Mucosa of stomach (tissue), 1 donor: ENCODE data around the gene MYO1D.

Experiments
- H3K27me3 ChIP-seq: one replicate; pipeline ENCODE4 v1.7.0; 2013; ENCODE audit warnings: mild to moderate bottlenecking, low read length; ENCODE audit not compliant: control insufficient read depth, insufficient read depth
- H3K36me3 ChIP-seq: one replicate; pipeline ENCODE4 v1.7.0; 2013; ENCODE audit warnings: low read length; ENCODE audit not compliant: control insufficient read depth, insufficient read depth
- H3K4me1 ChIP-seq: one replicate; pipeline ENCODE4 v1.7.0; 2013; ENCODE audit warnings: mild to moderate bottlenecking, low read length; ENCODE audit not compliant: control insufficient read depth, insufficient read depth
- H3K4me3 ChIP-seq: one replicate; pipeline ENCODE4 v1.7.0; 2013; ENCODE audit warnings: low read length
- H3K9ac ChIP-seq: one replicate; pipeline ENCODE4 v1.7.0; 2013; ENCODE audit warnings: mild to moderate bottlenecking, low read length, moderate library complexity
- H3K9me3 ChIP-seq: one replicate; pipeline ENCODE4 v1.7.0; 2013; ENCODE audit warnings: mild to moderate bottlenecking, low read length, moderate library complexity; ENCODE audit not compliant: control insufficient read depth
- donor health status: Pancreatic carcinoma.

Gene MYO1D

GRCh38 chr17:32701871-32702270 is 175.1 kb downstream of the MYO1D start:
- no peak overlapping the region for H3K9ac ChIP-seq
- H3K4me3 ChIP-seq = no peak overlapping the region

GRCh38 chr17:32699247-32699646 is 177.7 kb downstream of the MYO1D start:
- no peaks in the 10 kb centered on the region for H3K4me1 ChIP-seq
- no peak overlapping the region for H3K9ac ChIP-seq
- no peaks in the 10 kb centered on the region for H3K36me3 ChIP-seq
- H3K9me3 ChIP-seq = no peaks in the 10 kb centered on the region
- H3K4me3 ChIP-seq = no peak overlapping the region
- H3K27me3 ChIP-seq = no peaks in the 10 kb centered on the region

More at GRCh38 chr17:32701871-32702270, 175.1 kb downstream of the MYO1D start:
- H3K36me3 ChIP-seq = no peaks in the 10 kb centered on the region
- H3K4me1 ChIP-seq = no peaks in the 10 kb centered on the region
- no peaks in the 10 kb centered on the region for H3K27me3 ChIP-seq
- H3K9me3 ChIP-seq = no peaks in the 10 kb centered on the region

GRCh38 chr17:32697728-32698625 is 178.9 kb downstream of the MYO1D start:
- H3K4me1 ChIP-seq = no peaks in the 10 kb centered on the region
- H3K9me3 ChIP-seq = no peaks in the 10 kb centered on the region
- H3K36me3 ChIP-seq = no peaks in the 10 kb centered on the region
- H3K9ac ChIP-seq = no peak overlapping the region
- H3K27me3 ChIP-seq = no peaks in the 10 kb centered on the region
- H3K4me3 ChIP-seq = no peak overlapping the region

- Histone ChIP-seq H3K9me3 (no peaks in the 10 kb centered on the region), H3K4me3 (no peak overlapping the region), H3K27me3 (no peaks in the 10 kb centered on the region), H3K36me3 (no peaks in the 10 kb centered on the region), H3K4me1 (no peaks in the 10 kb centered on the region), H3K9ac (no peak overlapping the region)
Observed at GRCh38 chr17:32696426-32696825, 180.5 kb downstream of the MYO1D start.

- Histone ChIP-seq H3K4me3 (no peak overlapping the region), H3K9ac (no peak overlapping the region), H3K9me3 (no peaks in the 10 kb centered on the region), H3K4me1 (no peaks in the 10 kb centered on the region), H3K27me3 (no peaks in the 10 kb centered on the region), H3K36me3 (no peaks in the 10 kb centered on the region)
Observed at GRCh38 chr17:32695864-32696263, 181.1 kb downstream of the MYO1D start.

DNA sequence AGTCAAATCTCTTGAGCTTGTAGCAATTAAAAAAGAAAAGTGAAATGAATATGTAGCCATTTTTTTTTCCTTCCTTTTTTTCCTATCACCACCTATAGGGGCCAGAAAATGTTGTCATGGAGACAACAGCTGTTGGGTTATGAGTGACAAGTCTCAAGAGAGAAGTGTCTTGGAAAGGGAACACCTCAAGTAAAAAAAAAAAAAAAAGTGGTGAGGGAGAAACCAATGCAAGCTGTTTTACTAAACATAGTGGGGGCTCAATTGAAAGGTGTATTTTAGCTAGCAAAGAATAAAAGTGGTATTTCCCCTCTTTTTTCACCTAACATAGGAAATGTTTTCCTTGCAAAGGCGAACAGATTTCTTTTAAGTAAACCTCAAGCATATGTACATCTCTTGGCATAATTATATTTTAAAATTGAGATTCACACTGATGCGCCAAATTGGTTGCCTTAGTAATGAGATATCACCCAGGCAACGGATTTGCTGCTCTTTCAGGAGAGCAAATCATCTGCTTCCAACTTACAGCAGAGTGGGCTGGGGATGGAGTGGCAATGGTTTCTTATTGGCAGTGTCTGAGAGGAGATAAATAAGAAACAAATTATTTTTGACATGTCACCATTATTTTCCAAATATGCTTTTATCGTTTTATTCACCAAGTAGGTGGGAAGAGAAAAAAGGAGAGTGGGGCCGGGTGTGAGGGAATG is 183.6 kb downstream of the MYO1D start:
- Histone ChIP-seq H3K9ac (no peak overlapping the region), H3K36me3 (no peaks in the 10 kb centered on the region), H3K4me3 (no peak overlapping the region), H3K27me3 (no peaks in the 10 kb centered on the region), H3K4me1 (no peaks in the 10 kb centered on the region), H3K9me3 (no peaks in the 10 kb centered on the region)

GRCh38 chr17:32692179-32692578 is 184.7 kb downstream of the MYO1D start:
- H3K36me3 ChIP-seq = no peaks in the 10 kb centered on the region
- no peak overlapping the region for H3K4me3 ChIP-seq
- H3K9ac ChIP-seq = no peak overlapping the region
- no peaks in the 10 kb centered on the region for H3K9me3 ChIP-seq
- H3K4me1 ChIP-seq = no peaks in the 10 kb centered on the region
- no peaks in the 10 kb centered on the region for H3K27me3 ChIP-seq

- Histone ChIP-seq H3K4me1 (no peaks in the 10 kb centered on the region), H3K9me3 (no peaks in the 10 kb centered on the region), H3K4me3 (no peak overlapping the region)
Observed at GRCh38 chr17:32689348-32689747, 187.6 kb downstream of the MYO1D start.

DNA sequence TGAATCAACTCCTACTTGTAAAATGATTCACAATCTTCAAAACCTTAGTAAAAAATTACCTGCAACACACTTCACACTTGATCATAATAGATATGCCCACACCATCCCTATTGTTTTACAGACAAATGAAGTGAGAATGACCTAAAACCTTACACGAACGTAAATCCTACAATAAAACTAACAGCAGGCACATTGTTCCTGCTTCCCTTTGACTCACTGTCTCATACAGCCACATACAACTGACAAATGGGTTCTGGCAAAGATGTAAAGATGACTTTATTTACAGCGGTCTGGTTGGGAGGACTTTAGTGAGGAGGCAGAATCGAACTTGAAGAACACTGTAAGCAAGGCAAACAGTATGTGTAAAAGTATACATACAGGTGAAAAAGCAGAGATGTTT is 188.7 kb downstream of the MYO1D start:
- no peaks in the 10 kb centered on the region for H3K4me1 ChIP-seq
- no peaks in the 10 kb centered on the region for H3K9me3 ChIP-seq
- no peak overlapping the region for H3K9ac ChIP-seq
- no peaks in the 10 kb centered on the region for H3K27me3 ChIP-seq
- no peaks in the 10 kb centered on the region for H3K36me3 ChIP-seq
- H3K4me3 ChIP-seq = no peak overlapping the region

More at GRCh38 chr17:32689348-32689747, 187.6 kb downstream of the MYO1D start:
- H3K27me3 ChIP-seq = no peaks in the 10 kb centered on the region
- H3K9ac ChIP-seq = no peak overlapping the region
- H3K36me3 ChIP-seq = no peaks in the 10 kb centered on the region

- Histone ChIP-seq H3K9ac (no peak overlapping the region), H3K36me3 (no peaks in the 10 kb centered on the region), H3K27me3 (no peaks in the 10 kb centered on the region), H3K4me3 (no peak overlapping the region), H3K4me1 (no peaks in the 10 kb centered on the region), H3K9me3 (no peaks in the 10 kb centered on the region)
Observed at GRCh38 chr17:32684087-32684958, 192.6 kb downstream of the MYO1D start.

- Histone ChIP-seq H3K36me3 (no peaks in the 10 kb centered on the region), H3K9me3 (no peaks in the 10 kb centered on the region)
Observed at GRCh38 chr17:32673964-32674363, 203.0 kb downstream of the MYO1D start.

More at GRCh38 chr17:32673964-32674363, 203.0 kb downstream of the MYO1D start:
- no peaks in the 10 kb centered on the region for H3K27me3 ChIP-seq
- H3K4me1 ChIP-seq = peaks cover 6% of the 10 kb centered on the region
- H3K9ac ChIP-seq = no peak overlapping the region
- no peak overlapping the region for H3K4me3 ChIP-seq
